ENCODE measurements around the gene TUFT1. TPM values are rescaled to one million over a fixed set of nuclear protein-coding genes. Genes with fewer than 3 reads are reported as not detected.
"Not testable (repeated sequence)": the region's sequence is repeated elsewhere in the genome, so short reads cannot be mapped to it uniquely, and the experiment has no call there.

TUFT1 gene
- total RNA-seq, 2 donors from 2014 or later = 19.7 to 30.2 TPM

- intact Hi-C loops (cut with DNase I, micrococcal nuclease) = no loop called here
Measured at GRCh38 chr1:151604291-151604690, 64.2 kb downstream of the TUFT1 start.

GRCh38 chr1:151606384-151606783 is 66.3 kb downstream of the TUFT1 start:
- intact Hi-C loops (cut with DNase I, micrococcal nuclease) = no loop called here
- DNase-seq (peak; percentile 16 to 30), ATAC-seq (peak; percentile 95)

More at GRCh38 chr1:151604291-151604690, 64.2 kb downstream of the TUFT1 start:
- no peak for ATAC-seq
- DNase-seq = no peak

GRCh38 chr1:151606857-151607256 is 66.7 kb downstream of the TUFT1 start:
- peak; percentile 30 for ATAC-seq
- intact Hi-C loops (cut with DNase I, micrococcal nuclease) = no loop called here
- DNase-seq = no peak

GRCh38 chr1:151610142-151610541 is 70.0 kb downstream of the TUFT1 start:
- intact Hi-C loops (cut with DNase I, micrococcal nuclease) = no loop called here
- DNase-seq = no peak
- ATAC-seq = no peak

- no peak for ATAC-seq
- intact Hi-C loops (cut with DNase I, micrococcal nuclease) = no loop called here
- DNase-seq = no peak
Measured at GRCh38 chr1:151611288-151611790, 71.2 kb downstream of the TUFT1 start.

- intact Hi-C loops (cut with DNase I, micrococcal nuclease) = no loop called here
- ATAC-seq = peak; percentile 94
Measured at GRCh38 chr1:151611832-151612500, 71.9 kb downstream of the TUFT1 start, which contains the start of gene SNX27. Gene SNX27, plus strand, starts transcription at chr1:151612050. Its CDS starts 152 bp downstream, at chr1:151612202.

GRCh38 chr1:151612501-151613281 is 72.6 kb downstream of the TUFT1 start:
- intact Hi-C loops (cut with DNase I, micrococcal nuclease) = no loop called here
- ATAC-seq (peak; percentile 25), DNase-seq (peak; percentile 39 to 47)

More at GRCh38 chr1:151611832-151612500, 71.9 kb downstream of the TUFT1 start, which contains the start of gene SNX27:
- DNase-seq = peak; percentile 94

GRCh38 chr1:151613282-151613780 is 73.2 kb downstream of the TUFT1 start:
- intact Hi-C loops (cut with DNase I, micrococcal nuclease) = no loop called here
- no peak for DNase-seq
- no peak for ATAC-seq

GRCh38 chr1:151615711-151616504 is 75.8 kb downstream of the TUFT1 start:
- intact Hi-C loops (cut with DNase I, micrococcal nuclease) = no loop called here
- no peak for DNase-seq
- ATAC-seq = no peak

- ATAC-seq = no peak
- intact Hi-C loops (cut with DNase I, micrococcal nuclease) = no loop called here
- no peak for DNase-seq
Measured at GRCh38 chr1:151616505-151616849, 76.4 kb downstream of the TUFT1 start.

- ATAC-seq = peak; percentile 67
- DNase-seq = no peak
- intact Hi-C loops (cut with DNase I, micrococcal nuclease) = no loop called here
Measured at GRCh38 chr1:151618003-151618402, 77.9 kb downstream of the TUFT1 start.

GRCh38 chr1:151618470-151618869 is 78.4 kb downstream of the TUFT1 start:
- intact Hi-C loops (cut with DNase I, micrococcal nuclease) = no loop called here
- ATAC-seq (no peak), DNase-seq (no peak)

GRCh38 chr1:151618996-151619395 is 78.9 kb downstream of the TUFT1 start:
- DNase-seq; intact Hi-C loops (cut with DNase I, micrococcal nuclease); ATAC-seq: not testable (repeated sequence)

- DNase-seq (no peak), ATAC-seq (peak; percentile 56)
- intact Hi-C loops (cut with DNase I, micrococcal nuclease) = no loop called here
Measured at GRCh38 chr1:151619489-151620093, 79.5 kb downstream of the TUFT1 start.

- intact Hi-C loops (cut with DNase I, micrococcal nuclease) = no loop called here
- ATAC-seq (peak; percentile 41), DNase-seq (no peak)
Measured at GRCh38 chr1:151620286-151620685, 80.2 kb downstream of the TUFT1 start.

GRCh38 chr1:151621351-151621750 is 81.2 kb downstream of the TUFT1 start:
- intact Hi-C loops (cut with DNase I, micrococcal nuclease) = no loop called here
- DNase-seq (no peak), ATAC-seq (no peak)

GRCh38 chr1:151624783-151625182 is 84.7 kb downstream of the TUFT1 start:
- no peak for DNase-seq
- no peak for ATAC-seq
- intact Hi-C loops (cut with DNase I, micrococcal nuclease) = no loop called here

GRCh38 chr1:151626740-151627334 is 86.7 kb downstream of the TUFT1 start:
- no peak for DNase-seq
- no peak for ATAC-seq
- intact Hi-C loops (cut with DNase I, micrococcal nuclease) = no loop called here
